HepG2 (cell line): Measurements from ENCODE around the gene GRIN3B. TPM values are rescaled to one million over a fixed set of nuclear protein-coding genes. Genes with fewer than 3 reads are reported as not detected.

Experiments
- AGO2 ChIP-seq: fragments of 200-400 bp; formaldehyde crosslinking; optimal IDR thresholded peaks from 2 replicates; pipeline ENCODE3; 2017; ENCODE audit warnings: mild to moderate bottlenecking, low read depth, low read length, moderate library complexity
- BCLAF1 ChIP-seq: fragments of 450-650 bp; IDR thresholded peaks from 2 replicates; pipeline ENCODE4 v1.6.1; 2017; ENCODE audit warnings: mild to moderate bottlenecking
- HINFP ChIP-seq: sonication (generic); formaldehyde crosslinking; IDR thresholded peaks from 2 replicates; pipeline ENCODE4 v1.4.0; 2020; ENCODE audit warnings: low read depth, mild to moderate bottlenecking, missing genetic modification reagents
- IKZF5 ChIP-seq: IDR thresholded peaks from 2 replicates; pipeline ENCODE4 v1.6.1; 2018; ENCODE audit warnings: missing genetic modification reagents, mild to moderate bottlenecking, missing compliant biosample characterization
- JUN ChIP-seq: sonication (generic); formaldehyde crosslinking; IDR thresholded peaks from 2 replicates; pipeline ENCODE4 v1.4.0; 2020; ENCODE audit warnings: mild to moderate bottlenecking, missing genetic modification reagents
- MXD4 ChIP-seq: IDR thresholded peaks from 2 replicates; pipeline ENCODE4 v1.6.1; 2016; ENCODE audit warnings: mild to moderate bottlenecking, missing biosample characterization, missing genetic modification reagents
- NFYB ChIP-seq: sonication (generic); formaldehyde crosslinking; IDR thresholded peaks from 2 replicates; pipeline ENCODE4 v1.4.0; 2020; ENCODE audit warnings: missing genetic modification reagents
- NR1H2 ChIP-seq: sonication (generic); formaldehyde crosslinking; IDR thresholded peaks from 2 replicates; pipeline ENCODE4 v1.8.1; 2022; ENCODE audit warnings: low read depth, missing genetic modification reagents, borderline replicate concordance
- SMARCE1 ChIP-seq: fragments of 450-650 bp; IDR thresholded peaks from 2 replicates; pipeline ENCODE4 v1.6.1; 2017; ENCODE audit warnings: borderline replicate concordance
- SRY ChIP-seq: sonication (generic); formaldehyde crosslinking; IDR thresholded peaks from 2 replicates; pipeline ENCODE4 v1.8.0; 2022; ENCODE audit warnings: mild to moderate bottlenecking, missing genetic modification reagents
- ZFP62 ChIP-seq: sonication (generic); formaldehyde crosslinking; IDR thresholded peaks from 2 replicates; pipeline ENCODE4 v1.4.0; 2020; ENCODE audit warnings: missing genetic modification reagents
- ZNF556 ChIP-seq: sonication (generic); formaldehyde crosslinking; IDR thresholded peaks from 2 replicates; pipeline ENCODE4 v1.4.0; 2020; ENCODE audit warnings: mild to moderate bottlenecking, missing genetic modification reagents, borderline replicate concordance
- ZNF670 ChIP-seq: sonication (generic); formaldehyde crosslinking; IDR thresholded peaks from 2 replicates; pipeline ENCODE4 v1.8.0; 2022; ENCODE audit warnings: mild to moderate bottlenecking, missing genetic modification reagents, borderline replicate concordance
- ZNF691 ChIP-seq: sonication (generic); formaldehyde crosslinking; IDR thresholded peaks from 2 replicates; pipeline ENCODE4 v1.4.0; 2020; ENCODE audit warnings: missing genetic modification reagents, low read depth, mild to moderate bottlenecking, borderline replicate concordance
- polyA plus RNA-seq, 8 experiments: library from polyadenylated mRNA; depleted of rRNA in 3 of 8; stranded (reverse) in 7 of 8; unstranded in 1 of 8; fragments of >200 nt; fragmentation: Illumina TruSeq in 4 of 8; extraction: Trizol in 4 of 8; gene quantifications; 2 replicates each; pipeline versions ENCODE4 v1.2.1 to v1.2.3, GENCODE V29; 2011 to 2016; ENCODE audit warnings: low read depth in 4 of 8, missing spikeins in 1 of 8, mixed read lengths in 1 of 8; ENCODE audit not compliant: insufficient read depth in 1 of 8
- total RNA-seq, 5 experiments: library from RNA; depleted of rRNA; stranded (reverse); fragments of >200 nt; fragmentation: Illumina TruSeq; extraction: Trizol; gene quantifications; 2 replicates each; pipeline ENCODE4 v1.2.3, GENCODE V29; 2016; ENCODE audit warnings: low read depth in 1 of 5
- TF ChIP-seq, protein P1 (sequence below): sonication (generic); formaldehyde crosslinking; IDR thresholded peaks from 2 replicates; pipeline ENCODE4 v1.5.0; 2020; ENCODE audit warnings: mild to moderate bottlenecking, missing genetic modification reagents, moderate library complexity
- TF ChIP-seq, protein P2 (sequence below), 2 experiments: sonication (generic) in 1 of 2; formaldehyde crosslinking in 1 of 2; IDR thresholded peaks; 2 replicates each; pipeline versions ENCODE4 v1.4.0 to v1.6.1; 2016 to 2020; ENCODE audit warnings: borderline replicate concordance in 1 of 2, low read depth in 1 of 2, mild to moderate bottlenecking in 1 of 2, missing genetic modification reagents in 1 of 2

GRIN3B gene
- total and polyA plus RNA-seq, 2 of the 13 experiments (the other 11 are each of a cell fraction or from before 2014, with no cell fraction given) = 0.07 to 0.20 TPM

GRCh38 chr19:1035998-1036621 is 35.9 kb downstream of the GRIN3B start (continued):
- TF ChIP-seq BCLAF1 (no peak), JUN (CRISPR knock-in tag) (no peak), ZNF556 (no peak), ZNF670 (CRISPR knock-in tag) (no peak), NFYB (CRISPR knock-in tag) (no peak), MXD4 (CRISPR knock-in tag) (no peak), AGO2 (peak; percentile 35), IKZF5 (CRISPR knock-in tag) (no peak), SMARCE1 (no peak), NR1H2 (no peak), ZFP62 (CRISPR knock-in tag) (no peak), SRY (CRISPR knock-in tag) (no peak), HINFP (CRISPR knock-in tag) (no peak), ZNF691 (CRISPR knock-in tag) (no peak)
- TF ChIP-seq, protein P1, sequence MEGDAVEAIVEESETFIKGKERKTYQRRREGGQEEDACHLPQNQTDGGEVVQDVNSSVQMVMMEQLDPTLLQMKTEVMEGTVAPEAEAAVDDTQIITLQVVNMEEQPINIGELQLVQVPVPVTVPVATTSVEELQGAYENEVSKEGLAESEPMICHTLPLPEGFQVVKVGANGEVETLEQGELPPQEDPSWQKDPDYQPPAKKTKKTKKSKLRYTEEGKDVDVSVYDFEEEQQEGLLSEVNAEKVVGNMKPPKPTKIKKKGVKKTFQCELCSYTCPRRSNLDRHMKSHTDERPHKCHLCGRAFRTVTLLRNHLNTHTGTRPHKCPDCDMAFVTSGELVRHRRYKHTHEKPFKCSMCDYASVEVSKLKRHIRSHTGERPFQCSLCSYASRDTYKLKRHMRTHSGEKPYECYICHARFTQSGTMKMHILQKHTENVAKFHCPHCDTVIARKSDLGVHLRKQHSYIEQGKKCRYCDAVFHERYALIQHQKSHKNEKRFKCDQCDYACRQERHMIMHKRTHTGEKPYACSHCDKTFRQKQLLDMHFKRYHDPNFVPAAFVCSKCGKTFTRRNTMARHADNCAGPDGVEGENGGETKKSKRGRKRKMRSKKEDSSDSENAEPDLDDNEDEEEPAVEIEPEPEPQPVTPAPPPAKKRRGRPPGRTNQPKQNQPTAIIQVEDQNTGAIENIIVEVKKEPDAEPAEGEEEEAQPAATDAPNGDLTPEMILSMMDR (CRISPR knock-in tag) = peak; percentile 48
- TF ChIP-seq, protein P2, sequence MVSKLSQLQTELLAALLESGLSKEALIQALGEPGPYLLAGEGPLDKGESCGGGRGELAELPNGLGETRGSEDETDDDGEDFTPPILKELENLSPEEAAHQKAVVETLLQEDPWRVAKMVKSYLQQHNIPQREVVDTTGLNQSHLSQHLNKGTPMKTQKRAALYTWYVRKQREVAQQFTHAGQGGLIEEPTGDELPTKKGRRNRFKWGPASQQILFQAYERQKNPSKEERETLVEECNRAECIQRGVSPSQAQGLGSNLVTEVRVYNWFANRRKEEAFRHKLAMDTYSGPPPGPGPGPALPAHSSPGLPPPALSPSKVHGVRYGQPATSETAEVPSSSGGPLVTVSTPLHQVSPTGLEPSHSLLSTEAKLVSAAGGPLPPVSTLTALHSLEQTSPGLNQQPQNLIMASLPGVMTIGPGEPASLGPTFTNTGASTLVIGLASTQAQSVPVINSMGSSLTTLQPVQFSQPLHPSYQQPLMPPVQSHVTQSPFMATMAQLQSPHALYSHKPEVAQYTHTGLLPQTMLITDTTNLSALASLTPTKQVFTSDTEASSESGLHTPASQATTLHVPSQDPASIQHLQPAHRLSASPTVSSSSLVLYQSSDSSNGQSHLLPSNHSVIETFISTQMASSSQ (IDR thresholded peaks at IDR 0.05; ENCODE audit: low read depth) = no peak
- TF ChIP-seq, protein P2 (CRISPR knock-in tag; IDR thresholded peaks at IDR 0.05; ENCODE audit: borderline replicate concordance) = no peak
